Renal cortical epithelial cell (primary cell): ENCODE results near the gene KLHDC7B. TPM values are rescaled to one million over a fixed set of nuclear protein-coding genes. Genes with fewer than 3 reads are reported as not detected.

Experiments
- DNase-seq: peaks from one replicate; pipeline ENCODE4 v3.0.0-alpha.2; 2011; ENCODE audit warnings: low read depth
- total RNA-seq: library from RNA; depleted of rRNA; stranded (reverse); fragments of >200 nt; gene quantifications from 2 replicates; pipeline ENCODE4 v1.2.3, GENCODE V29; 2014

The KLHDC7B gene
- total RNA-seq, 1 donor from 2014 or later = 0.15 TPM

DNA sequence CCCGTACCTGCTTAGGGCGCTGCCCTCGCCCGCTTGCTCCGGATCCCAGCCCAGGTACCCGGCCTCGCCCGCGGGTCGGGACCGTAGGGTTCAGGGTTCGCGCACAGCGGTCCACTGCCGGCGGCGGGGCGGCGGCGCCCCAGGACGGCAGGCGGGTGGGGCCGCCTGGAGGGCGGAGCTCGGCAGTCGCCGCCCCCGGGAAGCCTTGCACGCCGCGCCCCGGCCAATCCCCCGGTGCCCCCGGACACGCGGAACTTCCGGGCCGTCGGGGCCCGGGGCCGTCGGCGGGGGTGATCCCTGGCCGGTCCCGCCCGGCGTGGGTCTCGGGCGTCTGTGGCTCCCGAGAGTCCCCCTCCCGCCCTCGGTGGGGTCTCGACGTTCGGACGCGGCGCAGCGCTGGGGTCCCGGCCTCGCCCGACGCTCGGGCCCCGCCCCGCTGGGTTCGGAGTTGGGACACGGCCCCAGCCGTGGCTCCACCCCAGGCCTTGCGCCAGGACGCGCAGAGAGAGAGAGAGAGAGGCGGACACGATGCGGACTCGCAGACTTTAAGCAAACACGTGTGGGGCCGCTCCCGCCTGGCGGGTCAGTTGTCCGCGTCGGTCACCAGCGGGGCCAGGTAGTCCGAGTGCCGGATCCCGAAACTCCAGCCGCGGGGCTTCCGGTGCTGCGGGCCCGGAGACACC lies 15.7 kb upstream of the KLHDC7B start, which contains the start of gene TYMP:
TSS of gene TYMP (minus strand) at position 116 of the 683 bp plus-strand sequence. CDS start 303 bp downstream, outside the sequence.
- DNase-seq = peak; percentile 58

DNA sequence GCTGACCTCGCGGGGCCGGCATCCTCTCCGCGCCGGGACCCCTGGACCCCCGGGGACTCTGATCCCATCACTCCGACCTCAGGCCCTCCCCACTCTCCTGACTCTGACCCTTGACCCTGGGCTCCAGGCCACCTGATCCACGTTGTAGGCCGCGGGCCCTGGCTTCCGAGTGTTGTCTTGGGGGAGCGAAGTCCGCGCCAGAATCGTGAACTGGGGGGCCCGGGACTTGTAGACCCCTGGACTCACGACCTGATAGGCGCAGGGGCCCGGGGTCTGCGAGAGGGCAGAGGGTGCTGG lies 15.2 kb upstream of the KLHDC7B start:
- no peak for DNase-seq

DNA sequence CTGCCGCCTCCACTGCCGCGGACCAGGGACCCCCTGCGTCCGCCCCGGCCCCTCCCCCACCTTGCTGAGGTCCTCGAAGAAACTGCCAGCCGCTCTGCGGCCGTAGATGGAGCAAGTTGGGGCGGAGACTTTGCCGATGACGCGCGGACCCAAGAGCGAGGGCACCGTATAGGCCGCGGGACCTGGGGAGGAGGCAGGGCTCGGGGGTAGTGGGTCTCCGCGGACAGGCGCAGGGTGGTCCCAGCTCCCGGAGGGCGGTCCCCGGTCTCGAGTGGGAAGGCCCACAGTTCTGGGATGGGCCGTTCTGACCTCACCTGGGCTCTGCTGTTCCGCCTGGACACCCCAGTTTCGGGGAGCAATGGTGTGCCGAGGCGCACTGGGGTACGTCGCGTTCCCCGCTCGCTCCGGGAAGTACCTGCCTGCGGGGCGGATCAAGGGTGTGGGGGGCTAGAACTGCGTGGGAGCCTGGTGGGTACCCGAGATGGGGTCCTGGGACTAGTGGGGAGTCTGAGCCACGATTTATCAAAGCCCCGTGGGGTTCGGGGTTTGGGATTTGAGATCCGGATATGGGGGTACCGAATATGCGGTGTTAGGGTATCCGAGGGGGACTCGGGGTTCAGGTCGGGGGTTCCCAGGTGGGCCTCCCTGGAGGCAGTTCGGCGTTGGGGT lies 14.7 kb upstream of the KLHDC7B start:
- peak; percentile 72 for DNase-seq

- DNase-seq = no peak
Observed at GRCh38 chr22:50531546-50531961, 14.1 kb upstream of the KLHDC7B start.

DNA sequence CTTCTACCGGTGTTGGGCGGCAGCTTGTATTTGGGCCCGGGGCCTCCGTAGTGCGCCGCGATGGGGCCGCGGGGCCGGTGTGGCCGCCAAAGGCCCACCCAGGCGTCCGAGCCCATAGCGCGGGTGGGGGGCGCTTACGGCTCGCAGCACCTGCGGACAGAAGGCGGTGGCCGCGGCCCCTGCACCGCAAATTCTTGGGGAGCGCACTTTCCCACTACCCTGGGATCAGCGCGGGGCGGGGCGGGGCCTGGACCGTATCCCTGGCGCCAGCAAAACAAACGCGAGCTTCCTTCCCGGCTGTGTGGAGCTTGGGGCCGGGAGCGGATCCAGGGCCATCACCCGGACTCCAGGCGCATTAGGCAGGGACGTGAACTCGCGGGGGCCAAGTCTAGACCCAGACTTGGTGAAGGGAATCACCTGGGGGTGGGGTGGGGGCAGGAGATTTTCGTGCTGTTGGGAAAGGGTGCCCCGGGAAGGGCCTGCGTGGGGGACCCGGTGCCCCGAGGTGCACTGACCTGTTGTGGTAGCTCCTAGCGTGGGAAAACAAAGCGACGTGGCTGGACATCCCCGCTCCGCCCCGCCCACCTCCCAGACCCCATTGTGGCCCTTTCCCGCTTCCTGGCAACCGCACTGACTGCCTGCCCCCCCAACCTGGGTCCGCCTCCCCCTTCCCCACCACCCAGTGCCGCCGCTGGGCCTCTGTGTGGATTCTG lies 13.6 kb upstream of the KLHDC7B start:
- peak; percentile 48 for DNase-seq

- DNase-seq = no peak
Observed at GRCh38 chr22:50532824-50533796, 12.6 kb upstream of the KLHDC7B start.

DNA sequence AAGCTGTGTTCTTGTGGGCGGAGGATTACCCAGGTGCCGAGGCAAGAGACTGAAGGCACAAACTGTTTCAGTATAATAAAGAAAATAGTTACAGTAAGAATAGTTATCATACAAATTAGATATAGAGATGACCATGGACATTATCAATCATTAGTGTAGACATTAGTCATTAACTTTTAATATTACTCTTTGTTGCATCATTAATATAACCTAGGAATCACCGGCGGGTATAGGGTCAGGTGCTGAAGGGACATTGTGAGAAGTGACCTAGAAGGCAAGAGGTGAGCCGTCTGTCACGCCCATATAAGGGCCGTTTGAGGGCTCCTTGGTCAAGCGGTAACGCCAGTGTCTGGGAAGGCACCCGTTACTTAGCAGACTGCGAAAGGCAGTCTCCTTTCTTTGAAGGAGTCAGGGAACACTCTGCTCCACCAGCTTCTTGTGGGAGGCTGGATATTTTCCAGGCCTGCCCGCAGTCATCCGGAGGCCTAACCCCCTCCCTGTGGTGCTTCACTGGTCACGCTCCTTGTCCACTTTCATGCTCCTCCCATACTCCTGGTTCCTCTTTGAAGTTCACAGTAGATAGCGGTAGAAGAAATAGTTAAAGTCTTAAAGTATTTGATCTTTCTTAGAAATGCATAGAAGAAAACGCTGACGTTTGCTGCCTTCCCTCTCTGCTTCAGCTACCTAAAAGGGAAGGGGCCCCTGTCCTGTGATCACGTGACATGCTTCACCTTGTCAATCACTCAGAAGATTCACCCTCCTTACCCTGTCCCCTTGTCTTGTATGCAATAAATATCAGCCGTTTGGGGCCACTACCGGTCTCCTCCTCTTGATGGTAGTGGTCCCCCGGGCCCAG lies 11.6 kb upstream of the KLHDC7B start:
- DNase-seq = peak; percentile 79

- DNase-seq = no peak
Observed at GRCh38 chr22:50535113-50535512, 10.6 kb upstream of the KLHDC7B start.

- DNase-seq = no peak
Observed at GRCh38 chr22:50536226-50536625, 9.5 kb upstream of the KLHDC7B start.

GRCh38 chr22:50537765-50538164 lies 7.9 kb upstream of the KLHDC7B start:
- DNase-seq = no peak

- no peak for DNase-seq
Observed at GRCh38 chr22:50540381-50540780, 5.3 kb upstream of the KLHDC7B start.

GRCh38 chr22:50541667-50542026 lies 4.1 kb upstream of the KLHDC7B start:
- peak; percentile 87 for DNase-seq

GRCh38 chr22:50542416-50542927 lies 3.2 kb upstream of the KLHDC7B start:
- DNase-seq = no peak

GRCh38 chr22:50544078-50544745 lies 1.5 kb upstream of the KLHDC7B start:
- no peak for DNase-seq

- DNase-seq = no peak
Observed at GRCh38 chr22:50544746-50545253, 899 bp upstream of the KLHDC7B start.

DNA sequence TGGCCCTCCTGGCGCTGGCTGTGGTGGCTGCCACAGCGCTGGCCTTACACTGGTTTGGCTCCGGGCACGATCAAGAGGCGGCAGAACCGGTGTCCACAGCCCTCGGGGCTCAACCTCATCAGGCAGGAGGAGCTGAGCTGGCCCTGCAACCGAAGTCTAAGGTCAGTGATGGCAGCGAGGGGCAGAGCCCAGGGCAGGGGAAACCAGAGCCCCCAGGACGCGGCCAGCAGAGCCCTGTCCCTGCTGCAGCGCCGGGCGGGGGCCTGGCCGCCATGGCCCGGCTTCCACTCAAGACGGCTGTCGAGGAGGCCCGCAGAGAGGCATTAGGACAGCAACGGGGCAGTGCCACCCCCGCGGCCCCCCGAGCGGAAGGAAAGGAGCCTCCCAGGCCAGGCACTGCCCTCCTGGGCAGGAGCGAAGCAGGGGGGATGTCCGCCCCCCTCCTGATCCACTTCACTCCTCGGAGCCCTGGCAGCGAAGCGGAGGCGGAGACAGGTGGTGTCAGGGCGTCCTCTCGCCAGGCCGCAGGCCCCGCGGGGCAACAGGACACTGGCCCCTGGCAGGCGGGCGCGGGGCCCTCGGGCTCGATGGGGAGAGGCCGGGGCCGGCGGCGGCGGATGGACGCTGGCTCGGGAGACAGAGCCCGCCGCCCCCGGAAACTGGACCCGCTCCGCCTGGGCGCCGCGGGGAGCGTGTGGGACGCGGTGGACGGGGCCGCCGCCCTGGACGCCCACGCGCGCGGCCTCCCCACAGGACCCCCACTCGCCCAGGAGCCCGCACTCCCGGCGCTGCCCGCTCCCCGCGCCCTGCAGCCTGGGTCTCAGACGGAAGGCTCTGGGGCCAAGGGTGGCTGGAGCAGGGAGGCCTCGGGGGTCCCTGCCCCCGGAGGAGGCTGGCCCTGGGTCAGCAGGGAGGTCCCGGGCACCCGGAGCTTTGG lies 895 bp downstream of the KLHDC7B start:
- DNase-seq = no peak

GRCh38 chr22:50547263-50547985 lies 1.7 kb downstream of the KLHDC7B start:
- no peak for DNase-seq
